ENCODE data around the gene RBP2. TPM values are rescaled to one million over a fixed set of nuclear protein-coding genes. Genes with fewer than 3 reads are reported as not detected.

Gene RBP2
- total and polyA plus RNA-seq, 7 experiments from 2014 or later: not detected

GRCh38 chr3:139425745-139426400 is 50.4 kb downstream of the RBP2 start:
- H3K9me3 ChIP-seq (ENCODE audit: control insufficient read depth in 2 of 3, low read length in 3 of 3): no peaks in the 10 kb centered on the region
- intact Hi-C loops (cut with micrococcal nuclease): loop anchor here in 1 of 2 donors (5.0 to 10.0 kb wide), 4 partner anchors 201 to 1766 kb away; partner anchors contain the start of gene CLSTN2
- no peaks in the 10 kb centered on the region for H3K4me1 ChIP-seq (ENCODE audit: control insufficient read depth in 2 of 2, insufficient read depth in 2 of 2, low read length in 2 of 2)
- peaks cover 0 to 21% (median 4%) of the 10 kb centered on the region in 5 donors for H3K36me3 Mint-ChIP-seq
- ChIA-PET POLR2A (no interaction called here), CTCF (interaction anchor here (0.9 kb wide), 1 partner anchor 8 kb away, joined by 3 read pairs; no protein-coding TSS in a partner anchor)
- no peaks in the 10 kb centered on the region for H3K9me3 Mint-ChIP-seq
- H3K27me3 ChIP-seq (ENCODE audit: control insufficient read depth in 2 of 2, insufficient read depth in 2 of 2, low read length in 2 of 2): no peaks in the 10 kb centered on the region
- no peak overlapping the region for H3K27ac ChIP-seq (ENCODE audit: low read depth, low read length)
- H3K36me3 ChIP-seq (ENCODE audit: control insufficient read depth in 2 of 3, insufficient read depth in 3 of 3, low read length in 3 of 3): no peaks in the 10 kb centered on the region
- H3K27ac Mint-ChIP-seq: no peak overlapping the region
- DNase-seq (no peak), ATAC-seq (no peak)
- no peaks in the 10 kb centered on the region for H3K27me3 Mint-ChIP-seq
- no peaks in the 10 kb centered on the region for H3K4me1 Mint-ChIP-seq
- H3K4me3 ChIP-seq (ENCODE audit: low read length): no peak overlapping the region
- no peak overlapping the region for H3K4me3 Mint-ChIP-seq

GRCh38 chr3:139423232-139423631 is 53.1 kb downstream of the RBP2 start:
- Histone ChIP-seq H3K27ac (ENCODE audit: low read depth, low read length) (no peak overlapping the region), H3K9me3 (ENCODE audit: control insufficient read depth in 2 of 3, low read length in 3 of 3) (no peaks in the 10 kb centered on the region), H3K27me3 (ENCODE audit: control insufficient read depth in 2 of 2, insufficient read depth in 2 of 2, low read length in 2 of 2) (no peaks in the 10 kb centered on the region), H3K4me1 (ENCODE audit: control insufficient read depth in 2 of 2, insufficient read depth in 2 of 2, low read length in 2 of 2) (no peaks in the 10 kb centered on the region), H3K36me3 (ENCODE audit: control insufficient read depth in 2 of 3, insufficient read depth in 3 of 3, low read length in 3 of 3) (no peaks in the 10 kb centered on the region), H3K4me3 (ENCODE audit: low read length) (no peak overlapping the region)
- peaks cover 0 to 21% (median 6%) of the 10 kb centered on the region in 5 donors for H3K36me3 Mint-ChIP-seq
- no peak overlapping the region for H3K4me3 Mint-ChIP-seq
- H3K27me3 Mint-ChIP-seq: no peaks in the 10 kb centered on the region
- intact Hi-C loops (cut with micrococcal nuclease): loop anchor here in 1 of 2 donors (10.0 kb wide), 1 partner anchor 512 kb away; the partner anchor contains the start of gene CLSTN2
- peaks cover 0 to 3% (median 0%) of the 10 kb centered on the region in 11 donors for H3K9me3 Mint-ChIP-seq
- DNase-seq (no peak), ATAC-seq (no peak)
- ChIA-PET CTCF (no interaction called here), POLR2A (no interaction called here)
- no peaks in the 10 kb centered on the region for H3K4me1 Mint-ChIP-seq
- no peak overlapping the region for H3K27ac Mint-ChIP-seq

- ChIA-PET POLR2A (no interaction called here), CTCF (no interaction called here)
- Mint-ChIP-seq H3K4me3 (no peak overlapping the region), H3K27ac (no peak overlapping the region), H3K36me3 (peaks cover 0 to 32% (median 16%) of the 10 kb centered on the region in 5 donors), H3K4me1 (no peaks in the 10 kb centered on the region), H3K27me3 (peaks cover 0 to 5% (median 0%) of the 10 kb centered on the region in 5 donors), H3K9me3 (peaks cover 0 to 16% (median 12%) of the 10 kb centered on the region in 11 donors)
- intact Hi-C loops (cut with micrococcal nuclease): loop anchor here in 1 of 2 donors (10.0 kb wide), 1 partner anchor 513 kb away; the partner anchor contains the start of gene CLSTN2
- DNase-seq (no peak), ATAC-seq (no peak)
- Histone ChIP-seq H3K27ac (ENCODE audit: low read depth, low read length) (no peak overlapping the region), H3K4me1 (ENCODE audit: control insufficient read depth in 2 of 2, insufficient read depth in 2 of 2, low read length in 2 of 2) (no peaks in the 10 kb centered on the region), H3K4me3 (ENCODE audit: low read length) (no peak overlapping the region), H3K9me3 (ENCODE audit: control insufficient read depth in 2 of 3, low read length in 3 of 3) (no peaks in the 10 kb centered on the region), H3K27me3 (ENCODE audit: control insufficient read depth in 2 of 2, insufficient read depth in 2 of 2, low read length in 2 of 2) (no peaks in the 10 kb centered on the region), H3K36me3 (ENCODE audit: control insufficient read depth in 2 of 3, insufficient read depth in 3 of 3, low read length in 3 of 3) (no peaks in the 10 kb centered on the region)
These were observed 54.9 kb downstream of the RBP2 start for GRCh38 chr3:139421460-139421859.

- Mint-ChIP-seq H3K4me3 (no peak overlapping the region), H3K36me3 (peaks cover 0 to 33% (median 19%) of the 10 kb centered on the region in 5 donors), H3K27ac (no peak overlapping the region), H3K9me3 (peaks cover 1 to 20% (median 15%) of the 10 kb centered on the region in 11 donors), H3K4me1 (no peaks in the 10 kb centered on the region), H3K27me3 (peaks cover 0 to 5% (median 0%) of the 10 kb centered on the region in 5 donors)
- CTCF ChIA-PET: no interaction called here
- Histone ChIP-seq H3K36me3 (ENCODE audit: control insufficient read depth in 2 of 3, insufficient read depth in 3 of 3, low read length in 3 of 3) (no peaks in the 10 kb centered on the region), H3K4me3 (ENCODE audit: low read length) (no peak overlapping the region), H3K27me3 (ENCODE audit: control insufficient read depth in 2 of 2, insufficient read depth in 2 of 2, low read length in 2 of 2) (no peaks in the 10 kb centered on the region), H3K27ac (ENCODE audit: low read depth, low read length) (no peak overlapping the region), H3K4me1 (ENCODE audit: control insufficient read depth in 2 of 2, insufficient read depth in 2 of 2, low read length in 2 of 2) (no peaks in the 10 kb centered on the region), H3K9me3 (ENCODE audit: control insufficient read depth in 2 of 3, low read length in 3 of 3) (no peaks in the 10 kb centered on the region)
- ATAC-seq: no peak
- POLR2A ChIA-PET: no interaction called here
- no peak for DNase-seq
- intact Hi-C loops (cut with micrococcal nuclease): loop anchor here in 1 of 2 donors (10.0 kb wide), 1 partner anchor 514 kb away; the partner anchor contains the start of gene CLSTN2
These were observed 55.3 kb downstream of the RBP2 start for GRCh38 chr3:139421040-139421439.

GRCh38 chr3:139418144-139418543 is 58.2 kb downstream of the RBP2 start:
- Histone ChIP-seq H3K4me1 (ENCODE audit: control insufficient read depth in 2 of 2, insufficient read depth in 2 of 2, low read length in 2 of 2) (no peaks in the 10 kb centered on the region), H3K36me3 (ENCODE audit: control insufficient read depth in 2 of 3, insufficient read depth in 3 of 3, low read length in 3 of 3) (no peaks in the 10 kb centered on the region), H3K27ac (ENCODE audit: low read depth, low read length) (no peak overlapping the region), H3K4me3 (ENCODE audit: low read length) (no peak overlapping the region), H3K27me3 (ENCODE audit: control insufficient read depth in 2 of 2, insufficient read depth in 2 of 2, low read length in 2 of 2) (no peaks in the 10 kb centered on the region), H3K9me3 (ENCODE audit: control insufficient read depth in 2 of 3, low read length in 3 of 3) (peaks cover 0 to 13% (median 0%) of the 10 kb centered on the region in 3 experiments)
- ChIA-PET POLR2A (no interaction called here), CTCF (no interaction called here)
- H3K36me3 Mint-ChIP-seq: peaks cover 0 to 46% (median 33%) of the 10 kb centered on the region in 5 donors
- no peaks in the 10 kb centered on the region for H3K4me1 Mint-ChIP-seq
- DNase-seq (no peak), ATAC-seq (no peak)
- peaks cover 0 to 7% (median 0%) of the 10 kb centered on the region in 5 donors for H3K27me3 Mint-ChIP-seq
- no peak overlapping the region for H3K4me3 Mint-ChIP-seq
- peaks cover 9 to 49% (median 39%) of the 10 kb centered on the region in 11 donors for H3K9me3 Mint-ChIP-seq
- H3K27ac Mint-ChIP-seq: no peak overlapping the region
- intact Hi-C loops (cut with micrococcal nuclease): no loop called here

- POLR2A ChIA-PET: no interaction called here
These were observed 60.0 kb downstream of the RBP2 start for GRCh38 chr3:139416275-139416674.

More at GRCh38 chr3:139416275-139416674, 60.0 kb downstream of the RBP2 start:
- Mint-ChIP-seq H3K9me3 (peaks cover 17 to 68% (median 54%) of the 10 kb centered on the region in 11 donors), H3K4me1 (no peaks in the 10 kb centered on the region), H3K27ac (no peak overlapping the region), H3K27me3 (peaks cover 0 to 7% (median 0%) of the 10 kb centered on the region in 5 donors), H3K36me3 (peaks cover 0 to 57% (median 37%) of the 10 kb centered on the region in 5 donors), H3K4me3 (no peak overlapping the region)
- Histone ChIP-seq H3K27ac (ENCODE audit: low read depth, low read length) (no peak overlapping the region), H3K4me1 (ENCODE audit: control insufficient read depth in 2 of 2, insufficient read depth in 2 of 2, low read length in 2 of 2) (no peaks in the 10 kb centered on the region), H3K4me3 (ENCODE audit: low read length) (no peak overlapping the region), H3K27me3 (ENCODE audit: control insufficient read depth in 2 of 2, insufficient read depth in 2 of 2, low read length in 2 of 2) (no peaks in the 10 kb centered on the region), H3K9me3 (ENCODE audit: control insufficient read depth in 2 of 3, low read length in 3 of 3) (peaks cover 0 to 18% (median 0%) of the 10 kb centered on the region in 3 experiments), H3K36me3 (ENCODE audit: control insufficient read depth in 2 of 3, insufficient read depth in 3 of 3, low read length in 3 of 3) (no peaks in the 10 kb centered on the region)
- intact Hi-C loops (cut with micrococcal nuclease): no loop called here
- ATAC-seq: no peak
- CTCF ChIA-PET: no interaction called here
- DNase-seq: no peak
